Retinal pigment epithelial cell (primary cell): Measurements from ENCODE around the gene CRYAA.
"Not testable (repeated sequence)": the region's sequence is repeated elsewhere in the genome, so short reads cannot be mapped to it uniquely, and the experiment has no call there.

Source experiments
- DNase-seq: peaks from one replicate; pipeline ENCODE4 v3.0.0-alpha.2; 2010; ENCODE audit warnings: low read depth
- H3K4me3 ChIP-seq: 2 replicates; pipeline ENCODE4 v1.5.1; 2011; ENCODE audit warnings: mild to moderate bottlenecking, low read length, control low read depth, moderate library complexity

The CRYAA gene

GRCh38 chr21:43168708-43169107, at the start of gene CRYAA:
Gene CRYAA (plus strand): TSS chr21:43169008. CDS start chr21:43169100, 92 bp downstream.
- H3K4me3 ChIP-seq, DNase-seq: not testable (repeated sequence)

DNA sequence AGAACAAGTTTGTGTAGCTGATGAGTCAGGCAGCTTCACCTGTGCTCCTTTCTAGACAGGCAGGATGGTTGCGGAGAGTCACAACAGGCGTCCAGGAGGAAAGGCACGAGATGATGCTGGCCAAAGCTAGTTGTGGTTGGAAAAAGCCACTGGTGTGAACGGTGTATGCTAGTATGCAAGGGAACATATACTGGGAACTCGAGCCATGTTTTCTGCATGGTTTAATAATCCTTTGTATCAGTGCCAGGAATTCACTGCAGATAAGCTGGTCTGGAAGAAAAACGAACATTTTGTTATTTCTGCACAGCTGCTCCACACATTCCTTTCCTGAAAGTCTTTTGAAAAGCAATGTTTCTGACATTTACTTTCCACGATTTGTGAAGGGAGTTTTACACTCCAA, 38.7 kb upstream of the CRYAA start:
- DNase-seq, H3K4me3 ChIP-seq: not testable (repeated sequence)

GRCh38 chr21:43134520-43134919, 34.3 kb upstream of the CRYAA start:
- DNase-seq, H3K4me3 ChIP-seq: not testable (repeated sequence)

DNA sequence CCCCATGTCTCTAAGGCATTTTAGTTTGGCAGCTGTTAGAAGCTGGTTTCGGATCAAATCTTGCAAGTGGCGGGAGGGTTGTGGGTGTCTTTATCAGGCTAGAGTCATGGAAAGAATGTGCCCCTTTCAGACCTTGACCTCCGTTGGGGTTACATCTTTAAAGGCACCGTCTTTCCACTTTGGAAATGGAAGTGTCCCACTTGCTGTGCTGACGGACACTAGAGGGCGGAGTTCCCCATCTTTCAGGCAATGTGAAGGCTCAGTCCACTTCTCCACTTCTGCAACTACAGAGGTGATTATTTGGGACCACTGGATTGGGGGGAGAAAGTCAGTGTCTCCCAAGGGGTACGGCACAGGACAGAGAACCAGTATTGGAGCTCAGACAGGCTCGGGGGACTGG, 29.9 kb upstream of the CRYAA start:
- not testable (repeated sequence) for DNase-seq, H3K4me3 ChIP-seq

DNA sequence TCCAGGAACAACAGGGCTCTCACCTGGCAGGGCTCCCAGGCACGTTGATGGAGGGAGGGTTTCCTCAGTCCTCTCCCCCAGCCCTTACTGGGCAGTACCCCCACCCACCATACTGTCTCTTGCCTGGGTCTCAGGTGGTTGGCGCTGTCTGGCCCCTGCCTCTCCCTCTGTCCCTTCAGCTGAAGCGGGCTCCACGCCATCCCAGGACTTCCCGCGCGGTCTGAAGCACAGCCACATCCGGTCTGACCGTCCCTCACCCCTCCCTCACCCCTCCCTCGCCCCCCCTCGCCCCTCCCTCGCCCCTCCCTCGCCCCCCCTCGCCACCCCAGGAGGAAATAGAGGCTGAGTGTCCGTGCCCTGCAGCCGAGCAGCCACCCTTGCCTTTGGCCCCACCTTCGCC, 27.4 kb upstream of the CRYAA start:
- H3K4me3 ChIP-seq, DNase-seq: not testable (repeated sequence)

- H3K4me3 ChIP-seq, DNase-seq: not testable (repeated sequence)
Observed at GRCh38 chr21:43146637-43147036, 22.2 kb upstream of the CRYAA start.

- not testable (repeated sequence) for H3K4me3 ChIP-seq, DNase-seq
Observed at GRCh38 chr21:43147999-43148398, 20.8 kb upstream of the CRYAA start.

- DNase-seq, H3K4me3 ChIP-seq: not testable (repeated sequence)
Observed at GRCh38 chr21:43149344-43149743, 19.5 kb upstream of the CRYAA start.

GRCh38 chr21:43153601-43154000, 15.2 kb upstream of the CRYAA start:
- DNase-seq, H3K4me3 ChIP-seq: not testable (repeated sequence)

DNA sequence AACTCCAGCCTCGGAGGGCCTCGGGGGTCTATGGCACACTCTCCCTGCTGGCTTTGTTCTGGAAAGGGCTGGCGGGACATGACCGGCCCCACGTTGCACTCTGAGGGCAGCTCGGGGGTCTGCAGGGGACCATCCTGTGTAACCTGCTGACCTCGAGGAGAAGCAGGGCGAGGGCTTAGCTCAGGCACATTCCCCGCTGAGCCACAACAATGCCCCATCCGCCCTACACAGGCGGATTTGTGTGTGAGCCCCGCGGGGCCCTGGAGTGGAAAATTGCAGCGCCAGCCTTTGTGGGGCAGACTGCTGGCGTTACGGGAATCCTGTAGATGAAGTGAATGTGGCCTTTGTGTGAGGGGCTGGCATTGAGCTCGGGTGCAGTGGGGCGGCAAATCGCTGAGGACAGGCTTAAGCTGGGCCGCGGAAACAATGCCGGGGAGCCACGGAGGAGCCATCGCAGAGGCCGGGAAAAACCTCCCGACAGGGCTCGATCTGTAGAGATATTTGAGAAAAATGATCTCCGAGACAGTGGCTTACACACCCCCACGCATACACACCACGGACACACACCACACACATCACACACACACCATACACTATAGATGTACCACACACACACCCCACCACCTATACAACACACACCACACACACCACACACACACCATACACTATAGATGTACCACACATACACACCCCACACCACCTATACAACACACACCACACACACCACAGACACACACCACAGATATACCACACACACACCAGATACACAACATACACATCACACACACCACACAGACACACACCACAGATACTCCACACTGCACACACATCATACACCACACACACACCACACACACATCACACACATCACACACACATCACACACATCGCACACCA, 9.3 kb upstream of the CRYAA start:
- not testable (repeated sequence) for DNase-seq, H3K4me3 ChIP-seq

DNA sequence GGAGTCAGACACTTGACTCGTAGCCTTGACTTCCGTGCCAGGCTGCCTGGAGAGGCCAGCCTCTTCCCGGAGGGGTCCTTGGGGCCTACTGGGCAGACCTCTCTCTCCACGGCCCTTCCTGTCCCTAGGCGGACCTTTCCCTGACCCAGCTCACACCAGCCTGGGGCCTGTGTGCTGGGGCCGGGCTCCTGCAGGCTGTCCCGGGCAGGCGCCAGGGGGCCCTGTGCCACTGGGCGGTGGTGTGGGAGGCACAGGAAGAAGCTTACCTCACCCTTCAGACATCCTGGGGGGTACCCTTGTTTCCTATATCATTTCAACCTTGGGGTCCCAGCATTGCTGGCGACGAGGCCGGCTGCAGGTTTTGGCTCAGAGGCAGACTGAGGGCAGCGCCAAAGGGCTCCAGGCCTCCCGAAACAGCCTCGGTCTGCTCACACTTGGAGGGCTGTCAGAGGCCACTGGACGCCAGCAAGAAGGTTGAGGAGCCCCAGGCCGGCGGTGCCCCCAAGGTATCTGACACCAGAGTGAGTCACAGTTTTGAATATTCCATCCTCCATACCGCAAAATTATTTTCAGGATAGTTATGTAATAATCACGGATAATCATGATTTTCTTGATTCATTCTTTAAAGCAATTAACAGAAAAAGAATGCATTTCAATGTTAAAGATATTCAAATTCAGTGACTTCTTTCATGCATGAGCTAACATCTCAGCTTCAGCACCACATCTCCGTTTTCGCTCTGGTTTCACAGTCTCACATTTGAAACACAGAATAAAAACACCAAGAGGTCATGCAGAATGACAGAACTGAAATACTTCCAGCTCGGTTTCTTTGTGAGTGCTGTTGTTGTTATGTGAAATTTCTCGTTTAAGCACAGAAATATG, 6.7 kb upstream of the CRYAA start:
- not testable (repeated sequence) for DNase-seq, H3K4me3 ChIP-seq

GRCh38 chr21:43162708-43163205, 6.1 kb upstream of the CRYAA start:
- not testable (repeated sequence) for H3K4me3 ChIP-seq, DNase-seq

- not testable (repeated sequence) for H3K4me3 ChIP-seq, DNase-seq
Observed at GRCh38 chr21:43164823-43165222, 4.0 kb upstream of the CRYAA start.

GRCh38 chr21:43165734-43166133, 3.1 kb upstream of the CRYAA start:
- H3K4me3 ChIP-seq, DNase-seq: not testable (repeated sequence)

DNA sequence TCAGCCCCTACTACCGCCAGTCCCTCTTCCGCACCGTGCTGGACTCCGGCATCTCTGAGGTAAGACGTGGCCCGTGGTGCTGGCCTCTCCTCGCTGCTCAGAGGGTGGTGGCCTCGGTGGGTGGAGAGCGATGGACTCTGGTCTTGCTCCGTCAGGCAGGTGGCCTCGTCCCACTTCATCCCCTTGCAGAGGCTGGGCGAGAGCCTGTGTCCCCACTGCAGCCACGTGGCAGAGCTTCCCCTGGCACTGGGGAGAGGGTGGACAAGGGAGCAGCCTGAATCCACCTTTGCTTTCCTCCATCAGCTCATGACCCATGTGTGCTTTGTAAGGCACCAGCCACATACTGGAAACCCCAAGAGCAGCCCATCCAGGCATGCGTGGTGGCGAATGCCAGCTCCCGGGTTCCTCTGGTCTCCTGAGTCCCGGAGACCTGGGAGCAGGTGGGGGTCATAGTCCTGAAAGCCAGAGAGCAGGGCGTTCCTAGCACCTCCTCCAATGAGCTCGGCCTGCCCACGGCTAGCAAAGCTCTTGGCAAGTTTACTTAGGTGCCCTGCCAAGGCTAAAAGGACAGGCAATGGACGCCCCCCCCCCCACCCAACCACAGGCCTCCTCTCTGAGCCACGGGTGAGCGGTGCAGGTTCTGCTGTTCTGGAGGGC, 550 bp downstream of the CRYAA start:
- DNase-seq, H3K4me3 ChIP-seq: not testable (repeated sequence)

- not testable (repeated sequence) for DNase-seq, H3K4me3 ChIP-seq
Observed at GRCh38 chr21:43169891-43170290, 1.1 kb downstream of the CRYAA start.

- not testable (repeated sequence) for H3K4me3 ChIP-seq, DNase-seq
Observed at GRCh38 chr21:43172812-43173211, 4.0 kb downstream of the CRYAA start.

GRCh38 chr21:43173438-43173837, 4.6 kb downstream of the CRYAA start:
- DNase-seq, H3K4me3 ChIP-seq: not testable (repeated sequence)

DNA sequence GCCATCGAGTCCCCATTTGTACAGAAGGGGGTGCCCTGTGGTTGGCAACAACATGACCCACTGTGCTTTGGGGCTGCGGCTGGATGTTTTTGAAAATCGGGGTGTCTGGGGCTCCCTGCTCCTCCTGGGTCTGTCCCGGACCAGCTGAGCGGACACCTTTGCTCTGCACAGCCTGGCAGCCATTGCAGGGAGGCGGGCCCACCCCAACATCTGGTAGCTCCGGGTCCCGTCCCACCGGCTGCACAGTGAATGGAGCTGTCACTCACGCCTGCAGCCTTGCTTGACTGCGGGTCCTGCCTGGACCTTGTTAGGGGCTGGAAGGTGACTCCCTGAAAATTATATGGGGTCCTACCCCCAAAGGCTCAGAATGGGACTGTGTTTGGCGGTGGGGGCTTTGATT, 5.1 kb downstream of the CRYAA start:
- not testable (repeated sequence) for DNase-seq

More for the DNA sequence above, 5.1 kb downstream of the CRYAA start:
- H3K4me3 ChIP-seq, result not testable (repeated sequence)
